Measurements from ENCODE around the gene HSPB7. TPM values are rescaled to one million over a fixed set of nuclear protein-coding genes. Genes with fewer than 3 reads are reported as not detected.
"Not testable (repeated sequence)": the region's sequence is repeated elsewhere in the genome, so short reads cannot be mapped to it uniquely, and the experiment has no call there.

The HSPB7 gene
- total and polyA plus RNA-seq, 10 donors = 0.60 to 8.1 (median 2.4) TPM

DNA sequence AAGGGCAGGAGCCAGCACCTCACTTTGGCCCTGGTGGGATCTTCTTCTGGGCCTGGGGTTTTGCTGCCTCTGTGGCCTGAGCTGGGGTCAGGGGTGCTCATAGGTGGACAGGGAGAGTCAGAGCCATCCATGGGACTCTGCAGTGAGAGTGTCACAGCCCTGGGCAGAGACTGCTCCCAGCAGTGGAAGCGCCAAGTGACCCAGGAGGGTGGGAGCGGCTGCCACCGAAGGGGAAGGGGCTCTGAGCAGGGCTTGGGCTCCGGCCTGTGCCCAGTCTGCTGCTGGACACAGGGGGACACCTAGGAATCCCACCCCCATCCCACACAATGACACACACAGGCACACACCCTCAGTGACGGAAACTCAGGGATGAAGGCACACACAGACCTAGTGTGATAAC is 26.1 kb upstream of the HSPB7 start:
- intact Hi-C loops (cut with DNase I; ENCODE audit: low total_unique reads) = no loop called here
- Histone ChIP-seq H3K36me3 (no peaks in the 10 kb centered on the region), H3K4me3 (no peak overlapping the region), H3K4me1 (peaks cover 0 to 9% (median 6%) of the 10 kb centered on the region in 6 donors), H3K27ac (no peak overlapping the region), H3K9me3 (no peaks in the 10 kb centered on the region), H3K27me3 (replicated peaks in 1 of 7) (peaks cover 0 to 15% (median 5%) of the 10 kb centered on the region in 7 donors)
- 90 to 98% (median 95%) methylated on average over 5 of the region's 5 CpGs; no CpG with 5 or more reads in 1 of the 5 donors for WGBS, 5 donors
- DNase-seq = no peak
- no peak for TF ChIP-seq POLR2A (IDR thresholded peaks at IDR 0.05)

DNA sequence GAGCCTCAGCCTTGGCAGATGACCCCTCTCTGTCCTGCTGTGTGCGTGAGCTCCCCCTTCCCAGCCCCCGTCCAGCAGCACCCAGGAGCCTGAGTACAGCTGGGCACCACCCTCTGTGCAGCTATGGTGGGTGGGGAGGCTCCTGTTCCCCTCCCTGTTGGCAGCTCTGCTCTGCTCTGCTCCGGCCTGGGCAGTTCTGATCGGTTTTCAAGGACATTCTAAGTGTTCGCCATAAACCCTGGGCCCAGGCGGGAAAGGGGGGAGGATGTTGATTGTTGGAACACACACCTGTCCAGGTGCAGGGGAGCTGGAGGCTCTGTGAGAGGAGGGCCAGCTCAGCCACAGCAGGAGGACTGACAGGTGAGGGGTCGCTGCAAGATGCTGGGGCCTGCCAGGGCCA is 25.7 kb upstream of the HSPB7 start, which contains the start of gene CLCNKB:
Gene CLCNKB, plus strand, starts transcription at position 262 of the 400 bp plus-strand sequence. CDS start 711 bp downstream, outside the sequence.
- no peak for DNase-seq
- TF ChIP-seq POLR2AphosphoS5 (IDR thresholded peaks at IDR 0.05) (no peak), POLR2A (IDR thresholded peaks at IDR 0.05) (no peak)
- no peak within 1 kb of the TSS for H3K27ac ChIP-seq
- intact Hi-C loops (cut with DNase I; ENCODE audit: low total_unique reads) = no loop called here
- H3K36me3 ChIP-seq = no peaks in the 10 kb centered on the region
- H3K4me3 ChIP-seq = no peak within 1 kb of the TSS
- H3K27me3 ChIP-seq (replicated peaks in 1 of 7) = peaks cover 0 to 11% (median under 1%) of the 10 kb centered on the region in 7 donors
- 74 to 85% (median 78%) methylated on average over 7 of the region's 7 CpGs for WGBS, 5 donors
- no peaks in the 10 kb centered on the region for H3K9me3 ChIP-seq
- H3K4me1 ChIP-seq = peaks cover 0 to 4% (median 1%) of the 10 kb centered on the region in 6 donors

DNA sequence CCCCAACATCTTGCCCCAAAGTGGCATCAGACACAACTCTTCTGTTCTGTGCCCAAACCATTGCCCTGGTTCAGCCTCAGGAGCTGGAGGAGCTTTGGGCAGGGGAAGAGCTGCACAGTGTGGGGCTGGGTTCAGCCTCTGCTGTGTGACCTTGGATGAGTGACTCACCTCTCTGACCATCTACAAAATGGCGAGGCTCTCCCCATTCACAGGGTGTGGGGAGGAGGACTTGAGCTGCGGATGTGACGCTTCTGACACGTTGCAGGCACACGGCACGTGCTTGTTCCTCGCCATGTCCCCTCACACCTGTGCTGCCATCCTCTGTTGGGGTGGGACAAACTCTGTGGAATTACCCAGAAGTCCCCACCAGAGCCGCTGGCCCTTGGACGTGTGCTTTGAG is 24.8 kb upstream of the HSPB7 start:
- H3K4me1 ChIP-seq; H3K4me3 ChIP-seq; H3K27me3 ChIP-seq (replicated peaks in 1 of 7); intact Hi-C loops (cut with DNase I; ENCODE audit: low total_unique reads); DNase-seq; H3K36me3 ChIP-seq; H3K9me3 ChIP-seq; H3K27ac ChIP-seq: not testable (repeated sequence)
- 74 to 89% (median 82%) methylated on average over 5 to 9 of the region's 9 CpGs; no CpG with 5 or more reads in 1 of the 5 donors for WGBS, 5 donors

DNA sequence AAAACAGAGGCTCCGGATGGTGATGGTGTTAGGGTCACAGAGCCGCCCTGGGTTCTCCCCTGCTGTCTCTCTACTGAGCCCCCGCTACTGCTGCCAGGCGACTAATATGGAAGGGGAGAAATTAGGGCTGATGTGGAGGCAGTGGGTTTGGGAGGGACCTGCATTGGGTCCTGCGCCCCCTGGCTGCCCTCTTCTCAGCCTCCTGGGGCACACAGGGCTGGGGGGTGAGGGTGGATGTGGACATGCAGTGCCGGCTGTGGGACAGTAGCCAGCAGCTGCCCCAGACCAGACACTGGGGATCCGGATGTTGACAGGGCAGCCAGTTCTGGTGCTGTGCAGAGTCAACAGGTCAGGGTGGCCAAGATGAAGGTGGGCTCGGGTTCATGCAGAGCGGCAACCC is 24.3 kb upstream of the HSPB7 start:
- TF ChIP-seq, protein P1, sequence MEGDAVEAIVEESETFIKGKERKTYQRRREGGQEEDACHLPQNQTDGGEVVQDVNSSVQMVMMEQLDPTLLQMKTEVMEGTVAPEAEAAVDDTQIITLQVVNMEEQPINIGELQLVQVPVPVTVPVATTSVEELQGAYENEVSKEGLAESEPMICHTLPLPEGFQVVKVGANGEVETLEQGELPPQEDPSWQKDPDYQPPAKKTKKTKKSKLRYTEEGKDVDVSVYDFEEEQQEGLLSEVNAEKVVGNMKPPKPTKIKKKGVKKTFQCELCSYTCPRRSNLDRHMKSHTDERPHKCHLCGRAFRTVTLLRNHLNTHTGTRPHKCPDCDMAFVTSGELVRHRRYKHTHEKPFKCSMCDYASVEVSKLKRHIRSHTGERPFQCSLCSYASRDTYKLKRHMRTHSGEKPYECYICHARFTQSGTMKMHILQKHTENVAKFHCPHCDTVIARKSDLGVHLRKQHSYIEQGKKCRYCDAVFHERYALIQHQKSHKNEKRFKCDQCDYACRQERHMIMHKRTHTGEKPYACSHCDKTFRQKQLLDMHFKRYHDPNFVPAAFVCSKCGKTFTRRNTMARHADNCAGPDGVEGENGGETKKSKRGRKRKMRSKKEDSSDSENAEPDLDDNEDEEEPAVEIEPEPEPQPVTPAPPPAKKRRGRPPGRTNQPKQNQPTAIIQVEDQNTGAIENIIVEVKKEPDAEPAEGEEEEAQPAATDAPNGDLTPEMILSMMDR (IDR thresholded peaks at IDR 0.05 in 8 of 11, conservative IDR thresholded peaks at IDR 0.05 in 3 of 11) = no peak
- no peak for TF ChIP-seq POLR2A (IDR thresholded peaks at IDR 0.05)
- no peak for TF ChIP-seq POLR2AphosphoS5 (IDR thresholded peaks at IDR 0.05)
- intact Hi-C loops (cut with DNase I; ENCODE audit: low total_unique reads) = no loop called here
- Histone ChIP-seq H3K27ac (no peak overlapping the region), H3K4me1 (peaks cover 0 to 3% (median 0%) of the 10 kb centered on the region in 6 donors), H3K36me3 (no peaks in the 10 kb centered on the region), H3K9me3 (no peaks in the 10 kb centered on the region), H3K27me3 (replicated peaks in 1 of 7) (peaks cover 0 to 4% (median 0%) of the 10 kb centered on the region in 7 donors), H3K4me3 (no peak overlapping the region)
- no peak for DNase-seq
- 75 to 90% (median 88%) methylated on average over 5 to 9 of the region's 9 CpGs for WGBS, 5 donors

DNA sequence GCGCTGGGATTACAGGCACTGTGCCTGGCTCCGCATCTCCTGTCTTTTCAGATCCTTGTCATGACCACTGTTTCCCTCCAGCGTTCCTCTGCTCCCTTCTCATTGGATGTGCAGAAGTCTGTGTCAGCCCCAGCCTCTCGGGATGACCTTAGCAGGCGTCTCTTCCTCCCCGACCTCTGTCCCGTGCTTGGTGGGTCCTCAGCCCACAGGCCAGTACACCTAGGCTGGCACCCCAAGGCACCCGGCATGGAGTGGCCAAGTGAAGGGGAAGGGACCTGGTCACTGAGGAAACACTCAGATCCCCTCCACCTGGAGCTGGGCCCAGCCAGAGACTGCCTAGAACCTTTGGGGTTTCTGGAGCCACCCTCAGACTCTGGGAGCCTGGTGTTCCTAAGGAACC is 23.4 kb upstream of the HSPB7 start:
- 48 to 93% (median 65%) methylated on average over 8 of the region's 8 CpGs for whole genome bisulfite sequencing, 5 donors
- intact Hi-C loops (cut with DNase I; ENCODE audit: low total_unique reads) = no loop called here

DNA sequence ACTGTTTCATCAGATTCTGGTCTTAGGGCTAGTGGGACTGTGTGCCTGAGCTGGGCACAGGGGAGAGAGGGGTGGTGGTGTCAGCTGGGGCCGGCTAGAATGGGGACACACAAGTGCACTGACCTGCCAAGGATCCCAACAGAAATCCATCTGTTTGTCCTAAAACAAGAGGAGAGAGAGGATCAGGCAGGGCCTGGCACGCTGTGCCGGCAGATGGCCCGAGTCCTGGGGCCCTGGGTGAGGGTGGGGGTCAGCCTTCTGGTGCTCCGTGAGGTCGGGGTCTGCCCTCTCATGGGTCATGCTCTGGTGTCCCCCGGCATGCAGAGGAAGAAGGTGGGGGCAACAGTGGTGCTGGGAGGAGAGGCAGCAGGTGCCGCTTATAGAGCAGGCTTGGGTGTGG is 22.0 kb upstream of the HSPB7 start:
- H3K9me3 ChIP-seq; H3K36me3 ChIP-seq; DNase-seq; H3K4me3 ChIP-seq; H3K4me1 ChIP-seq; H3K27ac ChIP-seq; intact Hi-C loops (cut with DNase I; ENCODE audit: low total_unique reads); H3K27me3 ChIP-seq (replicated peaks in 1 of 7): not testable (repeated sequence)
- 59 to 86% (median 82%) methylated on average over 4 to 8 of the region's 8 CpGs for WGBS, 5 donors

More for the DNA sequence above, 23.4 kb upstream of the HSPB7 start:
- no peaks in the 10 kb centered on the region for H3K9me3 ChIP-seq
- H3K4me1 ChIP-seq = peaks cover 0 to 3% (median 0%) of the 10 kb centered on the region in 6 donors
- H3K4me3 ChIP-seq = no peak overlapping the region
- no peak for DNase-seq
- no peak overlapping the region for H3K27ac ChIP-seq
- TF ChIP-seq POLR2A (IDR thresholded peaks at IDR 0.05) = no peak
- TF ChIP-seq, protein P1 (IDR thresholded peaks at IDR 0.05 in 8 of 11, conservative IDR thresholded peaks at IDR 0.05 in 3 of 11) = no peak
- no peak for TF ChIP-seq POLR2AphosphoS5 (IDR thresholded peaks at IDR 0.05)
- H3K27me3 ChIP-seq (replicated peaks in 1 of 7) = peaks cover 0 to 4% (median 0%) of the 10 kb centered on the region in 7 donors
- H3K36me3 ChIP-seq = no peaks in the 10 kb centered on the region

Data from spleen (tissue), 11 donors.